ENCODE data around the gene MAP4. TPM values are rescaled to one million over a fixed set of nuclear protein-coding genes. Genes with fewer than 3 reads are reported as not detected.

The MAP4 gene
- total and polyA plus RNA-seq, 2 donors (not counting 1 experiment from before 2014, with no cell fraction given): 152 to 243 TPM

GRCh38 chr3:47896736-47897135 is 119.5 kb downstream of the MAP4 start:
- Histone ChIP-seq H4K20me1 (ENCODE audit: control insufficient read depth, extremely low read depth, insufficient read depth, low read length) (no peaks in the 10 kb centered on the region), H3K36me3 (ENCODE audit: control insufficient read depth, insufficient read depth, low read length) (peaks cover 2% of the 10 kb centered on the region)

GRCh38 chr3:47895241-47895640 is 121.0 kb downstream of the MAP4 start:
- no peak overlapping the region for H3K4me3 ChIP-seq (replicated peaks in 1 of 4; ENCODE audit: control extremely low read depth in 1 of 4, insufficient read depth in 1 of 4, low read depth in 3 of 4, low read length in 4 of 4)
- no peaks in the 10 kb centered on the region for H3K27me3 ChIP-seq (ENCODE audit: control insufficient read depth, insufficient read depth, low read length)
- no peak for TF ChIP-seq EZH2 (IDR thresholded peaks at IDR 0.05; ENCODE audit: low read length, missing control alignments)
- no peak for TF ChIP-seq CTCF (conservative IDR thresholded peaks at IDR 0.05 in 1 of 2, IDR thresholded peaks at IDR 0.05 in 1 of 2; ENCODE audit: low read depth in 1 of 2, low read length in 2 of 2)
- no peak overlapping the region for H2AFZ ChIP-seq (ENCODE audit: low read length)
- no peaks in the 10 kb centered on the region for H3K4me1 ChIP-seq (ENCODE audit: control insufficient read depth, extremely low read depth, insufficient read depth, low read length)
- no peak overlapping the region for H3K9ac ChIP-seq (ENCODE audit: insufficient read depth, low read length)
- H4K20me1 ChIP-seq (ENCODE audit: control insufficient read depth, extremely low read depth, insufficient read depth, low read length): no peaks in the 10 kb centered on the region
- no peak overlapping the region for H3K4me2 ChIP-seq (ENCODE audit: extremely low read depth, insufficient read depth, low read length)
- no peaks in the 10 kb centered on the region for H3K79me2 ChIP-seq (ENCODE audit: control insufficient read depth, insufficient read depth, low read length)
- no peak overlapping the region for H3K27ac ChIP-seq (ENCODE audit: insufficient read depth, low read length)
- H3K36me3 ChIP-seq (ENCODE audit: control insufficient read depth, insufficient read depth, low read length): no peaks in the 10 kb centered on the region
- no peaks in the 10 kb centered on the region for H3K9me3 ChIP-seq (ENCODE audit: control insufficient read depth, insufficient read depth, low read depth, low read length)
- DNase-seq (ENCODE audit: low read depth in 2 of 2): no peak

More at GRCh38 chr3:47896736-47897135, 119.5 kb downstream of the MAP4 start:
- no peak for DNase-seq (ENCODE audit: low read depth in 2 of 2)
- H3K4me3 ChIP-seq (replicated peaks in 1 of 4; ENCODE audit: control extremely low read depth in 1 of 4, insufficient read depth in 1 of 4, low read depth in 3 of 4, low read length in 4 of 4): no peak overlapping the region
- no peak overlapping the region for H3K4me2 ChIP-seq (ENCODE audit: extremely low read depth, insufficient read depth, low read length)
- H3K27me3 ChIP-seq (ENCODE audit: control insufficient read depth, insufficient read depth, low read length): no peaks in the 10 kb centered on the region
- no peaks in the 10 kb centered on the region for H3K79me2 ChIP-seq (ENCODE audit: control insufficient read depth, insufficient read depth, low read length)
- H3K4me1 ChIP-seq (ENCODE audit: control insufficient read depth, extremely low read depth, insufficient read depth, low read length): no peaks in the 10 kb centered on the region
- H3K9me3 ChIP-seq (ENCODE audit: control insufficient read depth, insufficient read depth, low read depth, low read length): no peaks in the 10 kb centered on the region
- no peak overlapping the region for H2AFZ ChIP-seq (ENCODE audit: low read length)
- TF ChIP-seq EZH2 (IDR thresholded peaks at IDR 0.05; ENCODE audit: low read length, missing control alignments): no peak
- no peak for TF ChIP-seq CTCF (conservative IDR thresholded peaks at IDR 0.05 in 1 of 2, IDR thresholded peaks at IDR 0.05 in 1 of 2; ENCODE audit: low read depth in 1 of 2, low read length in 2 of 2)
- no peak overlapping the region for H3K27ac ChIP-seq (ENCODE audit: insufficient read depth, low read length)
- no peak overlapping the region for H3K9ac ChIP-seq (ENCODE audit: insufficient read depth, low read length)

GRCh38 chr3:47892286-47893040 is 123.8 kb downstream of the MAP4 start:
- no peak for TF ChIP-seq CTCF (conservative IDR thresholded peaks at IDR 0.05 in 1 of 2, IDR thresholded peaks at IDR 0.05 in 1 of 2; ENCODE audit: low read depth in 1 of 2, low read length in 2 of 2)
- no peak for TF ChIP-seq EZH2 (IDR thresholded peaks at IDR 0.05; ENCODE audit: low read length, missing control alignments)
- Histone ChIP-seq H3K4me3 (replicated peaks in 1 of 4; ENCODE audit: control extremely low read depth in 1 of 4, insufficient read depth in 1 of 4, low read depth in 3 of 4, low read length in 4 of 4) (no peak overlapping the region), H3K4me1 (ENCODE audit: control insufficient read depth, extremely low read depth, insufficient read depth, low read length) (no peaks in the 10 kb centered on the region), H3K27ac (ENCODE audit: insufficient read depth, low read length) (no peak overlapping the region), H4K20me1 (ENCODE audit: control insufficient read depth, extremely low read depth, insufficient read depth, low read length) (no peaks in the 10 kb centered on the region), H3K79me2 (ENCODE audit: control insufficient read depth, insufficient read depth, low read length) (no peaks in the 10 kb centered on the region), H3K9ac (ENCODE audit: insufficient read depth, low read length) (no peak overlapping the region), H3K27me3 (ENCODE audit: control insufficient read depth, insufficient read depth, low read length) (no peaks in the 10 kb centered on the region), H3K36me3 (ENCODE audit: control insufficient read depth, insufficient read depth, low read length) (no peaks in the 10 kb centered on the region), H3K9me3 (ENCODE audit: control insufficient read depth, insufficient read depth, low read depth, low read length) (no peaks in the 10 kb centered on the region), H2AFZ (ENCODE audit: low read length) (no peak overlapping the region), H3K4me2 (ENCODE audit: extremely low read depth, insufficient read depth, low read length) (no peak overlapping the region)
- no peak for DNase-seq (ENCODE audit: low read depth in 2 of 2)

Measured in fibroblast of lung (primary cell).